HepG2 (cell line): ENCODE data around the gene EFCAB11. TPM values are rescaled to one million over a fixed set of nuclear protein-coding genes. Genes with fewer than 3 reads are reported as not detected.

Source experiments
- ATAC-seq: fragments of 200-7000 bp; cut with Tn5 transposase; 3 replicates; pipeline ENCODE4 v1.9.1; 2020; ENCODE audit warnings: mild to moderate bottlenecking, moderate library complexity
- BruUV-seq: library from RNA; stranded (reverse); fragments of 400-500 nt; replicated peaks from 2 replicates; lab custom pipeline; 2021; lab: Mats Ljungman, UMichigan
- CTCF ChIA-PET: fragments of 300-600 bp; formaldehyde crosslinking; extraction: SDS; loops from one replicate; lab custom pipeline; 2021; ENCODE audit warnings: low total read pairs, inconsistent platforms, low intra/inter-chr PET ratio; lab: Yijun Ruan, JAX
- POLR2A ChIA-PET: fragments of 350-600 bp; sonication (Branson Sonifier 250); formaldehyde crosslinking; loops from one replicate; lab custom pipeline; 2020; ENCODE audit warnings: antibody characterized with exemption, inconsistent platforms; lab: Yijun Ruan, JAX
- DNase-seq: peaks from one replicate; pipeline ENCODE4 v3.0.0-alpha.2; 2015; ENCODE audit warnings: low spot score
- FAIRE-seq: peaks from 3 replicates; lab custom pipeline; 2011; peaks lifted over from hg19 to GRCh38; lab: Jason Lieb, UNC
- H2AFZ ChIP-seq: one replicate; pipeline ENCODE4 v1.6.1; 2011; ENCODE audit warnings: low read length, inconsistent platforms
- H3K27ac ChIP-seq: fragments of 300-600 bp; 3 replicates; pipeline ENCODE4 v1.8.0; 2011; ENCODE audit warnings: mixed run types, mild to moderate bottlenecking, mixed read lengths, low read length, inconsistent platforms; ENCODE audit not compliant: insufficient read depth; ENCODE audit errors: extremely low read length
- H3K27me3 ChIP-seq, 2 experiments: fragments of 200-600 bp in 1 of 2; 2 replicates in 1 of 2; 3 replicates in 1 of 2; pipeline versions ENCODE4 v1.6.0 to v1.8.0; 2011; ENCODE audit warnings: low read length in 2 of 2, mild to moderate bottlenecking in 2 of 2, moderate library complexity in 2 of 2, inconsistent platforms in 1 of 2; ENCODE audit not compliant: insufficient read depth in 2 of 2, control insufficient read depth in 1 of 2
- H3K36me3 ChIP-seq, 2 experiments: fragments of 200-600 bp in 1 of 2; replicated peaks in 1 of 2; 2 replicates in 1 of 2; 3 replicates in 1 of 2; pipeline versions ENCODE4 v1.5.1 to v1.8.0; 2011; ENCODE audit warnings: low read length in 2 of 2, inconsistent platforms in 1 of 2; ENCODE audit not compliant: insufficient read depth in 2 of 2, control insufficient read depth in 1 of 2
- H3K4me1 ChIP-seq: 2 replicates; pipeline ENCODE4 v1.5.1; 2012; ENCODE audit warnings: low read length, inconsistent platforms; ENCODE audit not compliant: insufficient read depth
- H3K4me2 ChIP-seq: 2 replicates; pipeline ENCODE4 v1.6.0; 2011; ENCODE audit warnings: low read depth, low read length, inconsistent platforms
- H3K4me3 ChIP-seq, 3 experiments: fragments of 200-600 bp in 1 of 3; sonication (generic), shearing (Covaris generic) in 1 of 3; replicated peaks in 1 of 3; 2 replicates each; pipeline ENCODE4 v1.5.1; 2011 to 2016; ENCODE audit warnings: low read length in 3 of 3, inconsistent platforms in 2 of 3, low read depth in 2 of 3, mild to moderate bottlenecking in 2 of 3, control low read depth in 1 of 3, mixed read lengths in 1 of 3; ENCODE audit not compliant: insufficient read depth in 1 of 3
- H3K79me2 ChIP-seq: one replicate; pipeline ENCODE4 v1.6.1; 2011; ENCODE audit warnings: low read length, inconsistent platforms; ENCODE audit not compliant: insufficient read depth
- H3K9ac ChIP-seq: 2 replicates; pipeline ENCODE4 v1.6.0; 2011; ENCODE audit warnings: mild to moderate bottlenecking, low read depth, low read length, inconsistent platforms; ENCODE audit not compliant: insufficient read depth
- H3K9me3 ChIP-seq: 2 replicates; pipeline ENCODE4 v1.5.1; 2012; ENCODE audit warnings: mild to moderate bottlenecking, low read length
- H4K20me1 ChIP-seq: 2 replicates; pipeline ENCODE4 v1.6.0; 2011; ENCODE audit warnings: inconsistent platforms, mild to moderate bottlenecking, low read length, moderate library complexity; ENCODE audit not compliant: insufficient read depth
- FOXJ3 ChIP-seq: sonication (generic); formaldehyde crosslinking; IDR thresholded peaks from 2 replicates; pipeline ENCODE4 v1.4.0; 2020; ENCODE audit warnings: missing genetic modification reagents, mild to moderate bottlenecking, borderline replicate concordance
- GFI1 ChIP-seq: sonication (generic); formaldehyde crosslinking; IDR thresholded peaks from 2 replicates; pipeline ENCODE4 v1.5.0; 2020; ENCODE audit warnings: missing genetic modification reagents, mild to moderate bottlenecking, borderline replicate concordance
- NR2F1 ChIP-seq, 2 experiments: fragments of 450-650 bp in 1 of 2; formaldehyde crosslinking in 1 of 2; IDR thresholded peaks; 2 replicates each; pipeline versions ENCODE4 v1.5.0 to v1.6.1; 2016 to 2020; ENCODE audit warnings: mild to moderate bottlenecking in 1 of 2, missing compliant biosample characterization in 1 of 2, missing genetic modification reagents in 1 of 2, moderate library complexity in 1 of 2
- RNF2 ChIP-seq: fragments of 450-650 bp; conservative IDR thresholded peaks from 2 replicates; pipeline ENCODE4 v1.6.1; 2016; ENCODE audit warnings: low read depth
- SOX5 ChIP-seq: IDR thresholded peaks from 2 replicates; pipeline ENCODE4 v1.6.1; 2016; ENCODE audit warnings: borderline replicate concordance
- TEF ChIP-seq: sonication (generic); formaldehyde crosslinking; IDR thresholded peaks from 2 replicates; pipeline ENCODE4 v1.5.0; 2020; ENCODE audit warnings: missing genetic modification reagents
- ZBTB43 ChIP-seq: sonication (generic); formaldehyde crosslinking; conservative IDR thresholded peaks from 2 replicates; pipeline ENCODE4 v1.4.0; 2020; ENCODE audit warnings: missing genetic modification reagents
- ZNF256 ChIP-seq: sonication (generic); formaldehyde crosslinking; conservative IDR thresholded peaks from 2 replicates; pipeline ENCODE4 v1.4.0; 2020; ENCODE audit warnings: missing genetic modification reagents
- ZNF441 ChIP-seq: sonication (generic); formaldehyde crosslinking; IDR thresholded peaks from 2 replicates; pipeline ENCODE4 v1.7.0; 2021; ENCODE audit warnings: missing genetic modification reagents, borderline replicate concordance
- WGBS: methylation state at CpG from one replicate; pipeline ENCODE4 v1.1.6; 2017; ENCODE audit warnings: low lambda C conversion rate; 5-methylcytosine and 5-hydroxymethylcytosine counted together
- in situ Hi-C: cut with HindIII; loops from 2 replicates; pipeline ENCODE4 v1.10.0; 2017; ENCODE audit warnings: low pct_unique_long_range_greater_than_20kb; ENCODE audit not compliant: extremely low pct_ligation_motif_present
- intact Hi-C: fragments of 100-400 bp; cut with micrococcal nuclease; formaldehyde crosslinking; loops from one replicate; pipeline ENCODE4 v1.10.0; 2022; ENCODE audit not compliant: unreplicated experiment
- polyA plus RNA-seq, 8 experiments: library from polyadenylated mRNA; depleted of rRNA in 3 of 8; stranded (reverse) in 7 of 8; unstranded in 1 of 8; fragments of >200 nt; fragmentation: Illumina TruSeq in 4 of 8; extraction: Trizol in 4 of 8; gene quantifications; 2 replicates each; pipeline versions ENCODE4 v1.2.1 to v1.2.3, GENCODE V29; 2011 to 2016; ENCODE audit warnings: low read depth in 4 of 8, missing spikeins in 1 of 8, mixed read lengths in 1 of 8; ENCODE audit not compliant: insufficient read depth in 1 of 8
- total RNA-seq, 5 experiments: library from RNA; depleted of rRNA; stranded (reverse); fragments of >200 nt; fragmentation: Illumina TruSeq; extraction: Trizol; gene quantifications; 2 replicates each; pipeline ENCODE4 v1.2.3, GENCODE V29; 2016; ENCODE audit warnings: low read depth in 1 of 5

The EFCAB11 gene
- total and polyA plus RNA-seq, 2 of the 13 experiments (the other 11 are each of a cell fraction or from before 2014, with no cell fraction given): 8.2 to 31.5 TPM

- no peak for TF ChIP-seq ZNF441 (CRISPR knock-in tag)
- TF ChIP-seq, all 625 proteins: peak for 0
Observed at GRCh38 chr14:89947344-89947743, 7.2 kb downstream of the EFCAB11 start (continued).

GRCh38 chr14:89941830-89942377 lies 12.6 kb downstream of the EFCAB11 start:
- POLR2A ChIA-PET: no interaction called here
- BruUV-seq: no TSS peak
- in situ Hi-C loops: no loop called here

More at GRCh38 chr14:89941830-89942377, 12.6 kb downstream of the EFCAB11 start:
- CTCF ChIA-PET: no interaction called here
- no peak overlapping the region for H3K9ac ChIP-seq
- no peak overlapping the region for H3K27ac ChIP-seq
- TF ChIP-seq GFI1 (CRISPR knock-in tag) (no peak), FOXJ3 (CRISPR knock-in tag) (no peak), TEF (CRISPR knock-in tag) (no peak), RNF2 (no peak), NR2F1 (CRISPR knock-in tag; IDR thresholded peaks at IDR 0.05) (no peak), ZNF256 (CRISPR knock-in tag) (no peak), SOX5 (CRISPR knock-in tag) (no peak), ZBTB43 (CRISPR knock-in tag) (no peak)
- WGBS: 94% methylated on average over 2 of the region's 2 CpGs
- H4K20me1 ChIP-seq: no peaks in the 10 kb centered on the region
- intact Hi-C loops: no loop called here
- H3K4me1 ChIP-seq: no peaks in the 10 kb centered on the region
- DNase-seq: no peak
- H3K79me2 ChIP-seq: no peaks in the 10 kb centered on the region
- H3K9me3 ChIP-seq: no peaks in the 10 kb centered on the region
- H3K4me2 ChIP-seq: no peak overlapping the region
- FAIRE-seq: no peak
- H3K27me3 ChIP-seq: no peaks in the 10 kb centered on the region
- no peaks in the 10 kb centered on the region for H3K36me3 ChIP-seq
- no peak overlapping the region for H2AFZ ChIP-seq
- no peak for ATAC-seq
- no peak overlapping the region for H3K4me3 ChIP-seq
